ENCODE measurements around the gene LEKR1. TPM values are rescaled to one million over a fixed set of nuclear protein-coding genes. Genes with fewer than 3 reads are reported as not detected.

Gene LEKR1
- total RNA-seq, 1 donor from 2014 or later, result 4.1 TPM

DNA sequence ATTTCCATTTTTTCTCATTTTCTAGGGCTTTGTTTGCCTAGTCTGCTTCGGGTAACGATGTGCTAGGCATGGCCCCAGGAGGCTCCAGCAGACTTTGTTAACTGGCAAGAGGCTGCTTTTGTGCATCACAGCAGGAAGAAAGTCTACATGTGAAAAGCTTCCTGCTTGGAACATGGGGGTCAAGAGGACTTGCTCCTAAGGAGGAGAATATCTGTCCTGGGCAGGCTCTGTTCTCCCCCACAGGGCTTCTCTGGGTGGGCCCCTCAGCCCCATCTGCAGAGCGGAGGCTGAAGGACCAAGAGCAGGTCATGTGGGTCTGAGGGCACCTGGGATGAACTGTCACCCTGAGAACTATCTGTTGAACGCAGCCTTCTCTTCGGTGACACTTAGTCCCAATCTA, 239.0 kb downstream of the LEKR1 start:
- TF ChIP-seq CTCF (IDR thresholded peaks at IDR 0.05; ENCODE audit: unreplicated experiment), result no peak
- H3K9me3 Mint-ChIP-seq (ENCODE audit: low read depth), result no peaks in the 10 kb centered on the region
- H3K27ac Mint-ChIP-seq, result no peak overlapping the region
- H3K4me3 Mint-ChIP-seq (ENCODE audit: low read depth), result no peak overlapping the region
- DNase-seq (ENCODE audit: low spot score, unreplicated experiment), result no peak
- no peaks in the 10 kb centered on the region for H3K4me1 Mint-ChIP-seq (ENCODE audit: low read depth)
- no peaks in the 10 kb centered on the region for H3K27me3 Mint-ChIP-seq
- H3K36me3 Mint-ChIP-seq (ENCODE audit: insufficient read depth), result no peaks in the 10 kb centered on the region

DNA sequence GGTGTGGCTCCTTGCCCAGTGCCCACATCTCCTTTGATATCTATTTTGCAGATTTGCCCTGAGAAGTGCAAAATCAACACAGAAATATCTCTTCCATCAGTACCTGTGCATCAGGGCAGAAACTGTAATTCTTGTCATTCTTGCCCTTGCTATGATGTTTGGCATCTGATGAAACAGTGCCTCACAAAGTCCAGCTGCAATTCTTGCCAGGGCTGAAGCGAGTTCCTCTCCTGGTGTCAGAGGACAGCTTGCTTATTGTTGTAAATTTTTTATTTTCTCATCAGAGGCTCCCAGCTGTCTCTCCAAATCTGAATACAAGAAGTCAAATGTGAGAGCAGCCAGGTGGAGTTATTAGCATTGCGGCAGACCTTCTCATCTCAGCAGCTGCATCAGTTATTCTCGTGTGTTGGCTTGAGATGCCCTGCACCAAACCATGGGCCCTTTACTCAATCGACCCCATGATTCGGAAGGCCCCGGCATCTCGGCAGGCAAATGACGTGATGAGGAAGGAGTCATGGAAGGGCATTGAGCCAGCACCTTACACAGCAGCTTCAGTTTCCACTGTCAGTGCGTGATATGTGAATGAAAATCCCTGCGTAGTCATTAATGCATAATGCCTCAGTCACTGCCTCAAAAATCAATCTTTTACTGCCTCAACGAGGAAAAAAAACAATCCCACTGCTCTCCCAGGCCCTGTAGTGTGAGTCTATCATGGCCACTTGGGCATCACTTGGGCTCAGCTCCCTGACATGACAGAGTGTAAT, 240.4 kb downstream of the LEKR1 start:
- Mint-ChIP-seq H3K9me3 (ENCODE audit: low read depth) (no peaks in the 10 kb centered on the region), H3K36me3 (ENCODE audit: insufficient read depth) (no peaks in the 10 kb centered on the region), H3K4me3 (ENCODE audit: low read depth) (no peak overlapping the region), H3K4me1 (ENCODE audit: low read depth) (no peaks in the 10 kb centered on the region), H3K27me3 (no peaks in the 10 kb centered on the region), H3K27ac (no peak overlapping the region)
- DNase-seq (ENCODE audit: low spot score, unreplicated experiment), result no peak
- no peak for TF ChIP-seq CTCF (IDR thresholded peaks at IDR 0.05; ENCODE audit: unreplicated experiment)

DNA sequence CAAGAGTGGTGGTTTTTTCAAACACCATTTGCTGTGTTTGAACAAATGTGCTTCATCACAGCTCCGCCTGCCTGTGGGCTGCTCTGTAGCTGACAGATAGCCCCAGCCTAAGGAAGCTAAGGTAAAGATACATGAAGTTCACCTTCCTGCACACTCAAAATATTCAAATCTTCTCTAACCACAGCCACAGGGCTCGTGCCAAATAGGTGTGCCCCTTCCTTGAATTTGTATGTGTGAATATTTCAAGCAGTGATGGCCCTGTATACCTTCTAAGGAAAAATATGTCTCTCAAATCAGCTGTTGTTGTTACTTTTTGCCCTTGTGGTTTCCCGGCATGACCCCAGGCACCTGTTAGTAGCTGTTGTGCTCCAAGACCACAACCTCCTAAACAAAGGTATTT, 241.0 kb downstream of the LEKR1 start:
- TF ChIP-seq CTCF (IDR thresholded peaks at IDR 0.05; ENCODE audit: unreplicated experiment), result no peak
- Mint-ChIP-seq H3K4me1 (ENCODE audit: low read depth) (no peaks in the 10 kb centered on the region), H3K27me3 (no peaks in the 10 kb centered on the region), H3K4me3 (ENCODE audit: low read depth) (no peak overlapping the region), H3K27ac (no peak overlapping the region), H3K9me3 (ENCODE audit: low read depth) (no peaks in the 10 kb centered on the region), H3K36me3 (ENCODE audit: insufficient read depth) (no peaks in the 10 kb centered on the region)
- no peak for DNase-seq (ENCODE audit: low spot score, unreplicated experiment)

- no peak for DNase-seq (ENCODE audit: low spot score, unreplicated experiment)
- Mint-ChIP-seq H3K4me3 (ENCODE audit: low read depth) (no peak overlapping the region), H3K36me3 (ENCODE audit: insufficient read depth) (no peaks in the 10 kb centered on the region), H3K27ac (no peak overlapping the region), H3K9me3 (ENCODE audit: low read depth) (no peaks in the 10 kb centered on the region), H3K27me3 (no peaks in the 10 kb centered on the region), H3K4me1 (ENCODE audit: low read depth) (no peaks in the 10 kb centered on the region)
- TF ChIP-seq CTCF (IDR thresholded peaks at IDR 0.05; ENCODE audit: unreplicated experiment), result no peak
Measured at GRCh38 chr3:157069406-157069805, 243.3 kb downstream of the LEKR1 start.

DNA sequence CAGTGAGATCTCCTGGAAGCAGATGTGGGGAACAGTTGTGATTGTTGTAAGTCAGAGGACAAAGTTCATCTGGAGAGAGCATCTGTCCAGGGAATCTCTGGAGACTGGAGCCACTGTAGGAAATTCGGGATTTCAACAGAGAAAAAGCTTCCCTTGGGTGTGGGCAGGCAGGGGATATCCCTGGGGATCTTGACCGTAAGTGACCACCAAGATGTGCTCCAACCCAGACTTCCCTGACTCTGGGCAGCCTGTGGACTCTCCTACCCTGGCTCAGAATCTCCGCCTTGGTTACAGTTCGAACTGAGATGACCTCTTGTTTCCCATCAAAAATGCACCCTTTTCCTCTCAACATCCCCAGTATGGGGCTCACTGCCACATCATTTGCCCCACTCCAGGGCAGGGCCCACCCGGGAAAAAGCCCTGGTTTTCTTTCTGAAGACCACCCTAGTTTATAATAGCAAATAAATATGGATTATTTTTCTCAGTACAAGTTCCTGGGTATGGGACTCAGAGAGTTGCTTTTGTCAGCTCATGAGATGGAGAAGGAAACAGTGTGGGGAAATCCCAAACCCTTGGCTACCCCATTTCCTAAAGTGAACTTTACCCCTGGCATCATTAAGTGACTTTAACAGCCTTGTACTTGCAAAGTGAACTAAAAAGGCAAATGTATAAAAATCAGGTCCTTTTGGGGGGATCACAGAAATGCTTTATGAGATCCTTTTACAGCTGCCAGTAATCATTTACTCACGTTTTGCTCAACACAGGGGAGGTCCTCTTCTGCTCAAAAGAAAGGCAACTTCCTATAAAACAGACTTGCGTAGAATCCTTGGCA, 243.9 kb downstream of the LEKR1 start:
- no peaks in the 10 kb centered on the region for H3K9me3 Mint-ChIP-seq (ENCODE audit: low read depth)
- peaks cover 2% of the 10 kb centered on the region for H3K27me3 Mint-ChIP-seq

More for the DNA sequence above, 243.9 kb downstream of the LEKR1 start:
- H3K27ac Mint-ChIP-seq, result no peak overlapping the region
- DNase-seq (ENCODE audit: low spot score, unreplicated experiment), result no peak
- H3K36me3 Mint-ChIP-seq (ENCODE audit: insufficient read depth), result no peaks in the 10 kb centered on the region
- no peaks in the 10 kb centered on the region for H3K4me1 Mint-ChIP-seq (ENCODE audit: low read depth)
- no peak for TF ChIP-seq CTCF (IDR thresholded peaks at IDR 0.05; ENCODE audit: unreplicated experiment)
- no peak overlapping the region for H3K4me3 Mint-ChIP-seq (ENCODE audit: low read depth)
